Brain microvascular endothelial cell (primary cell): ENCODE measurements around the gene RIPK3.
A peak's percentile ranks its signal among the peaks of the same experiment; 100 is the strongest.

Experiments
- DNase-seq: peaks from one replicate; pipeline ENCODE4 v3.0.0-alpha.2; 2020
- H3K27ac ChIP-seq: fragments of 250-450 bp; sonication (Bioruptor Pico); 2 replicates; pipeline ENCODE4 v1.5.1; 2020; ENCODE audit warnings: mild to moderate bottlenecking, moderate library complexity
- H3K27me3 ChIP-seq: fragments of 250-450 bp; sonication (Bioruptor Pico); replicated peaks from 2 replicates; pipeline ENCODE4 v1.5.1; 2020; ENCODE audit warnings: mild to moderate bottlenecking
- H3K36me3 ChIP-seq: fragments of 250-450 bp; sonication (Bioruptor Pico); replicated peaks from 2 replicates; pipeline ENCODE4 v1.5.1; 2020; ENCODE audit warnings: mild to moderate bottlenecking
- H3K4me3 ChIP-seq: 2 replicates; pipeline ENCODE4 v1.5.1; 2011; ENCODE audit warnings: low read depth, mild to moderate bottlenecking, control low read depth, low read length, moderate library complexity
- CTCF ChIP-seq: IDR thresholded peaks from 2 replicates; pipeline ENCODE4 v1.5.1; 2011; ENCODE audit warnings: low read depth, mild to moderate bottlenecking, moderate library complexity, low read length, control low read depth, inconsistent platforms; ENCODE audit errors: missing control alignments
- in situ Hi-C: cut with HindIII; loops from 2 replicates; pipeline ENCODE4 v1.10.0; 2017; ENCODE audit warnings: low sequenced_read_pairs, low pct_ligation_motif_present

Gene RIPK3

GRCh38 chr14:24367514-24368211 is 27.9 kb upstream of the RIPK3 start, which contains the start of gene NFATC4:
NFATC4 (plus strand) TSS chr14:24368184; CDS start chr14:24368341, 157 bp downstream.
- no peaks in the 10 kb centered on the region for H3K36me3 ChIP-seq
- H3K4me3 ChIP-seq, result peak within 1 kb of the TSS; percentile 80
- no peaks in the 10 kb centered on the region for H3K27me3 ChIP-seq
- DNase-seq, result peak; percentile 93
- peak within 1 kb of the TSS; percentile 82 for H3K27ac ChIP-seq
- in situ Hi-C loops, result no loop called here
- TF ChIP-seq CTCF, result no peak

GRCh38 chr14:24366721-24367513 is 27.1 kb upstream of the RIPK3 start:
- H3K27ac ChIP-seq, result peak overlapping the region; percentile 81
- H3K27me3 ChIP-seq, result no peaks in the 10 kb centered on the region
- peak; percentile 89 for DNase-seq
- peak overlapping the region; percentile 48 for H3K4me3 ChIP-seq
- no peaks in the 10 kb centered on the region for H3K36me3 ChIP-seq
- in situ Hi-C loops, result no loop called here
- no peak for TF ChIP-seq CTCF

- no peak for TF ChIP-seq CTCF
- Histone ChIP-seq H3K36me3 (no peaks in the 10 kb centered on the region), H3K27me3 (no peaks in the 10 kb centered on the region), H3K4me3 (peak overlapping the region; percentile 48), H3K27ac (peak overlapping the region; percentile 81)
- DNase-seq, result no peak
- in situ Hi-C loops, result no loop called here
Observed at GRCh38 chr14:24366413-24366720, 26.6 kb upstream of the RIPK3 start.

- in situ Hi-C loops, result no loop called here
- Histone ChIP-seq H3K27me3 (no peaks in the 10 kb centered on the region), H3K27ac (peak overlapping the region; percentile 81), H3K4me3 (peak overlapping the region; percentile 48), H3K36me3 (no peaks in the 10 kb centered on the region)
- peak; percentile 93 for TF ChIP-seq CTCF
- DNase-seq, result peak; percentile 87
Observed at GRCh38 chr14:24365600-24366412, 26.0 kb upstream of the RIPK3 start.

- Histone ChIP-seq H3K27me3 (no peaks in the 10 kb centered on the region), H3K27ac (no peak overlapping the region), H3K4me3 (no peak overlapping the region), H3K36me3 (no peaks in the 10 kb centered on the region)
- no peak for DNase-seq
- no peak for TF ChIP-seq CTCF
- in situ Hi-C loops, result no loop called here
Observed at GRCh38 chr14:24364841-24365240, 25.1 kb upstream of the RIPK3 start.
